OCI-LY1 (cell line): ENCODE data around the gene NR3C1.

Experiments
- H2AFZ ChIP-seq: fragments of 200-600 bp; sonication (generic), shearing (Covaris generic); 2 replicates; pipeline ENCODE4 v1.6.0; 2014; ENCODE audit warnings: antibody characterized with exemption, mild to moderate bottlenecking, low read length
- H3F3A ChIP-seq: fragments of 200-600 bp; sonication (generic), shearing (Covaris generic); 2 replicates; pipeline ENCODE4 v1.6.0; 2014; ENCODE audit warnings: mild to moderate bottlenecking, antibody characterized with exemption, low read length, moderate library complexity; ENCODE audit not compliant: insufficient read depth
- H3K27ac ChIP-seq: fragments of 200-600 bp; sonication (generic); 2 replicates; pipeline ENCODE4 v1.5.1; 2014; ENCODE audit warnings: low read length, mixed run types, mild to moderate bottlenecking, low read depth; ENCODE audit not compliant: poor library complexity, severe bottlenecking
- H3K27me3 ChIP-seq: fragments of 200-600 bp; sonication (generic); 2 replicates; pipeline ENCODE4 v1.6.0; 2014; ENCODE audit warnings: antibody characterized with exemption, mild to moderate bottlenecking, low read length, moderate library complexity; ENCODE audit not compliant: insufficient read depth
- H3K36me3 ChIP-seq: fragments of 200-600 bp; sonication (generic); 2 replicates; pipeline ENCODE4 v1.6.1; 2014; ENCODE audit warnings: mild to moderate bottlenecking, antibody characterized with exemption, low read length, moderate library complexity, mixed read lengths; ENCODE audit not compliant: insufficient read depth
- H3K4me1 ChIP-seq: fragments of 200-600 bp; sonication (generic); 2 replicates; pipeline ENCODE4 v1.5.1; 2014; ENCODE audit warnings: mild to moderate bottlenecking, low read length, moderate library complexity; ENCODE audit not compliant: insufficient read depth, severe bottlenecking
- H3K4me2 ChIP-seq: fragments of 200-600 bp; sonication (generic), shearing (Covaris generic); 2 replicates; pipeline ENCODE4 v1.6.1; 2014; ENCODE audit warnings: low read length
- H3K4me3 ChIP-seq: fragments of 200-600 bp; sonication (generic); 2 replicates; pipeline ENCODE4 v1.5.1; 2014; ENCODE audit warnings: low read length, low read depth, mild to moderate bottlenecking, mixed read lengths; ENCODE audit not compliant: poor library complexity, severe bottlenecking
- H3K79me2 ChIP-seq: fragments of 200-600 bp; shearing (Covaris generic); 2 replicates; pipeline ENCODE4 v1.6.1; 2016; ENCODE audit warnings: mixed run types, low read length, mixed read lengths; ENCODE audit not compliant: insufficient read depth
- H3K9ac ChIP-seq: fragments of 200-600 bp; sonication (generic), shearing (Covaris generic); 2 replicates; pipeline ENCODE4 v1.6.1; 2014; ENCODE audit warnings: mild to moderate bottlenecking, low read length, mixed read lengths
- H3K9me2 ChIP-seq: fragments of 200-600 bp; sonication (generic), shearing (Covaris generic); 2 replicates; pipeline ENCODE4 v1.6.1; 2014; ENCODE audit warnings: low read depth, mild to moderate bottlenecking, low read length, mixed read lengths
- H3K9me3 ChIP-seq: fragments of 200-600 bp; shearing (Covaris generic); 2 replicates; pipeline ENCODE4 v1.6.1; 2014; ENCODE audit warnings: low read length, mixed read lengths
- H4K20me1 ChIP-seq: fragments of 200-600 bp; sonication (generic), shearing (Covaris generic); 2 replicates; pipeline ENCODE4 v1.6.0; 2016; ENCODE audit warnings: mild to moderate bottlenecking, low read length; ENCODE audit not compliant: insufficient read depth
- CTCF ChIP-seq: fragments of 200-600 bp; sonication (generic), shearing (Covaris generic); IDR thresholded peaks from 2 replicates; pipeline ENCODE4 v1.5.1; 2017; ENCODE audit warnings: mild to moderate bottlenecking, antibody characterized with exemption, low read length, moderate library complexity, mixed read lengths
- EZH2 ChIP-seq: fragments of 200-600 bp; sonication (generic), shearing (Covaris generic); IDR thresholded peaks from 2 replicates; pipeline ENCODE4 v1.8.0; 2017; ENCODE audit warnings: borderline replicate concordance, mixed run types, mild to moderate bottlenecking, antibody characterized with exemption, low read length, moderate library complexity, mixed read lengths

Gene NR3C1

GRCh38 chr5:143322176-143322575 lies 81.3 kb downstream of the NR3C1 start:
- Histone ChIP-seq H3K27ac (no peak overlapping the region), H2AFZ (no peak overlapping the region), H3K9me2 (no peaks in the 10 kb centered on the region), H4K20me1 (no peaks in the 10 kb centered on the region), H3K27me3 (no peaks in the 10 kb centered on the region), H3K79me2 (peaks cover 88% of the 10 kb centered on the region), H3K9me3 (peaks cover 8% of the 10 kb centered on the region; the same call in 1 of the 2 replicates), H3F3A (no peaks in the 10 kb centered on the region), H3K4me3 (no peak overlapping the region), H3K36me3 (peaks cover 67% of the 10 kb centered on the region), H3K9ac (no peak overlapping the region), H3K4me2 (no peak overlapping the region), H3K4me1 (peaks cover 4% of the 10 kb centered on the region)
- no peak for TF ChIP-seq EZH2
- TF ChIP-seq CTCF = no peak

DNA sequence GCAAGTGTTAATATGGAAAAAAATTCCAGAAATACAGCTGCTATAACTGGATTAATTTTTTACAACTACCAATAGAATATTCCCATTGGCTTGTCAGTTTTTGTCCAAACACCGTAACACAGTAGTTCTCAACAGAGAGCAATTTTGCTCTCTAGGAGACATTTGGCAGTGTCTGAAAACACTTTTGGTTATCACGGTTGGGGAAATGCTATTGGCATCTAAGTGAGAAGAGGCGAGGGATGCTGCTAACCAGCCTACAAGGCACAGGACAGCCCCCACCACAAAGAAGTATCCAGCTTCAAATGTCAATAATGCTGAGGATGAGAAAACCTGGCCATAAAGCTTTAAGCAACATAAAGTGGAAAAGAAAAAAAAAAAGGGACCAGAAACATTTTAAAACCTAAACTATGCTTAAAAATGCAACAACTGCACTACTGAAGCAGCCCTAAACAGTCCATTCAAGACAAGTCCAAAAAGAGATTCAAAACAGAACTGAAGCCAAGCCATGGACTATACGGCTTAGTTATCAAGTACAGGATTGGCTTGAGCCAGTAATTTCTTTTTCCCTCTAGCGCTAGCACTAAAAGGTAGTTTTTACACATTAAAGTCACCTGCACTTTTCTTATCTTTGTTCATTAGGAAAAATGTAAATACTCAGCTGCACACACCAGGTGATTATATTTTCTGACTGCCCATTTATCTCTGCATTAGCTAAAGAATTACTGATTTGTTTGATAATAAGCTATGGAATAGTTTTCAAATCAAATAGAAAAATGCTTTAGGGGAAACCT lies 83.9 kb downstream of the NR3C1 start:
- H3K9me3 ChIP-seq = no peaks in the 10 kb centered on the region
- peaks cover 87% of the 10 kb centered on the region for H3K79me2 ChIP-seq
- H3K4me2 ChIP-seq = no peak overlapping the region
- TF ChIP-seq CTCF = no peak
- H3K9me2 ChIP-seq = no peaks in the 10 kb centered on the region
- H2AFZ ChIP-seq = no peak overlapping the region
- no peak overlapping the region for H3K4me3 ChIP-seq
- H3K27me3 ChIP-seq = no peaks in the 10 kb centered on the region
- H4K20me1 ChIP-seq = no peaks in the 10 kb centered on the region
- no peak overlapping the region for H3K27ac ChIP-seq
- no peaks in the 10 kb centered on the region for H3F3A ChIP-seq
- peaks cover 49% of the 10 kb centered on the region for H3K36me3 ChIP-seq
- H3K4me1 ChIP-seq = peaks cover 27% of the 10 kb centered on the region
- H3K9ac ChIP-seq = no peak overlapping the region

DNA sequence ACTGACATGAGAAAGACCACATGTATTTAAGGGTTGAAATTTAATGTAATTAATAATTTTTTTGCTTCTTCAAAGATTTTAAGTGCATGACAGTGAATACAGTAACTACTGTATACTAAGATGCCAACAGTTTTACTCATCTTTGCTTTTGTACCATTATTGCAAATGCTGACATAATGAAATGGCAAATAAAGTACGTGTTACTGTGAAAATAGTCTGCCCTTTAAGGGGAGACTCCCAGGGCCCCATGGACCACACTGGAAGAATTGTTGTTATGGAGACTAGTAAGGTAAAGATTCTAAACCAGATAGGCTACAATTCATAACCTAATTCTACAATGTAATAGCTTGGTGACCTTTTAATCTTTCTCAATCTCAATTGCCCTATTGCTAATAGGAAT lies 84.7 kb downstream of the NR3C1 start:
- no peaks in the 10 kb centered on the region for H4K20me1 ChIP-seq
- H3K9me3 ChIP-seq = no peaks in the 10 kb centered on the region
- H3K9me2 ChIP-seq = no peaks in the 10 kb centered on the region
- no peak overlapping the region for H3K4me2 ChIP-seq
- peaks cover 35% of the 10 kb centered on the region for H3K4me1 ChIP-seq
- H3K36me3 ChIP-seq = peaks cover 44% of the 10 kb centered on the region
- no peak overlapping the region for H3K4me3 ChIP-seq
- no peak overlapping the region for H3K9ac ChIP-seq
- peaks cover 91% of the 10 kb centered on the region for H3K79me2 ChIP-seq
- no peak overlapping the region for H2AFZ ChIP-seq
- H3F3A ChIP-seq = no peaks in the 10 kb centered on the region
- no peaks in the 10 kb centered on the region for H3K27me3 ChIP-seq
- TF ChIP-seq EZH2 = no peak
- TF ChIP-seq CTCF = no peak
- no peak overlapping the region for H3K27ac ChIP-seq
